Parathyroid adenoma (tissue), 2 donors: Measurements from ENCODE around the gene SLC26A1.

Experiments
- H2AFZ ChIP-seq: fragments of 300-600 bp; sonication (generic); one replicate; pipeline ENCODE4 v1.7.0; 2017; ENCODE audit warnings: antibody characterized with exemption, mild to moderate bottlenecking
- H3K27ac ChIP-seq: fragments of 300-600 bp; sonication (generic); one replicate; pipeline ENCODE4 v1.7.0; 2017
- H3K27me3 ChIP-seq: fragments of 300-600 bp; sonication (generic); one replicate; pipeline ENCODE4 v1.7.0; 2017; ENCODE audit warnings: low read length; ENCODE audit not compliant: control insufficient read depth, insufficient read depth
- H3K36me3 ChIP-seq: fragments of 300-600 bp; sonication (generic); one replicate; pipeline ENCODE4 v1.7.0; 2017; ENCODE audit warnings: low read length; ENCODE audit not compliant: control insufficient read depth, insufficient read depth
- H3K4me1 ChIP-seq: fragments of 300-600 bp; sonication (generic); one replicate; pipeline ENCODE4 v1.7.0; 2017; ENCODE audit warnings: control low read depth
- H3K4me2 ChIP-seq: fragments of 300-600 bp; sonication (generic); one replicate; pipeline ENCODE4 v1.7.0; 2017; ENCODE audit warnings: low read length
- H3K4me3 ChIP-seq: fragments of 300-600 bp; sonication (generic); one replicate; pipeline ENCODE4 v1.7.0; 2017; ENCODE audit warnings: low read depth, low read length
- H3K79me2 ChIP-seq: fragments of 300-600 bp; sonication (generic); one replicate; pipeline ENCODE4 v1.7.0; 2017; ENCODE audit warnings: control low read depth
- H3K9ac ChIP-seq: fragments of 300-600 bp; sonication (generic); one replicate; pipeline ENCODE4 v1.7.0; 2017; ENCODE audit warnings: mild to moderate bottlenecking
- H3K9me3 ChIP-seq: fragments of 300-600 bp; sonication (generic); one replicate; pipeline ENCODE4 v1.7.0; 2017; ENCODE audit warnings: low read length; ENCODE audit not compliant: control insufficient read depth
- CTCF ChIP-seq: fragments of 300-600 bp; sonication (generic); IDR thresholded peaks from one replicate; pipeline ENCODE4 v1.7.0; 2017; ENCODE audit warnings: antibody characterized with exemption, mild to moderate bottlenecking
- donor health status: primary hyperparathyroidism.

Gene SLC26A1

GRCh38 chr4:990746-991367 is 2.3 kb downstream of the SLC26A1 start:
- H3K36me3 ChIP-seq: no peaks in the 10 kb centered on the region
- no peaks in the 10 kb centered on the region for H3K9me3 ChIP-seq
- no peak for TF ChIP-seq CTCF
- H3K9ac ChIP-seq: no peak overlapping the region
- peaks cover 9% of the 10 kb centered on the region for H3K4me1 ChIP-seq
- no peak overlapping the region for H2AFZ ChIP-seq
- H3K4me2 ChIP-seq: no peak overlapping the region
- no peak overlapping the region for H3K4me3 ChIP-seq
- no peak overlapping the region for H3K27ac ChIP-seq
- no peaks in the 10 kb centered on the region for H3K79me2 ChIP-seq
- no peaks in the 10 kb centered on the region for H3K27me3 ChIP-seq

- no peak overlapping the region for H3K4me3 ChIP-seq
- no peak for TF ChIP-seq CTCF
- H3K79me2 ChIP-seq: no peaks in the 10 kb centered on the region
- H3K27ac ChIP-seq: no peak overlapping the region
- H3K9ac ChIP-seq: no peak overlapping the region
- no peaks in the 10 kb centered on the region for H3K9me3 ChIP-seq
- H2AFZ ChIP-seq: no peak overlapping the region
- H3K36me3 ChIP-seq: no peaks in the 10 kb centered on the region
- H3K4me1 ChIP-seq: peaks cover 9% of the 10 kb centered on the region
- no peaks in the 10 kb centered on the region for H3K27me3 ChIP-seq
- no peak overlapping the region for H3K4me2 ChIP-seq
These were observed 3.3 kb downstream of the SLC26A1 start for GRCh38 chr4:989722-990471.

- Histone ChIP-seq H3K4me1 (peaks cover 9% of the 10 kb centered on the region), H3K27ac (no peak overlapping the region), H3K4me2 (no peak overlapping the region), H3K36me3 (no peaks in the 10 kb centered on the region), H3K9me3 (no peaks in the 10 kb centered on the region), H3K9ac (no peak overlapping the region), H3K27me3 (no peaks in the 10 kb centered on the region), H2AFZ (no peak overlapping the region), H3K4me3 (no peak overlapping the region), H3K79me2 (no peaks in the 10 kb centered on the region)
- no peak for TF ChIP-seq CTCF
These were observed 4.2 kb downstream of the SLC26A1 start for GRCh38 chr4:988726-989721.

- TF ChIP-seq CTCF: no peak
- Histone ChIP-seq H3K4me2 (peak overlapping the region; percentile 92), H3K27me3 (no peaks in the 10 kb centered on the region), H3K79me2 (no peaks in the 10 kb centered on the region), H3K36me3 (no peaks in the 10 kb centered on the region), H3K27ac (no peak overlapping the region), H3K9ac (no peak overlapping the region), H2AFZ (peak overlapping the region; percentile 72), H3K9me3 (no peaks in the 10 kb centered on the region), H3K4me3 (peak overlapping the region; percentile 64), H3K4me1 (peaks cover 4% of the 10 kb centered on the region)
These were observed 5.3 kb downstream of the SLC26A1 start for GRCh38 chr4:987624-988513.
